ENCODE measurements around the gene MARCHF6. TPM values are rescaled to one million over a fixed set of nuclear protein-coding genes. Genes with fewer than 3 reads are reported as not detected.
A peak's percentile ranks its signal among the peaks of the same experiment; 100 is the strongest.

Gene MARCHF6, protein sequence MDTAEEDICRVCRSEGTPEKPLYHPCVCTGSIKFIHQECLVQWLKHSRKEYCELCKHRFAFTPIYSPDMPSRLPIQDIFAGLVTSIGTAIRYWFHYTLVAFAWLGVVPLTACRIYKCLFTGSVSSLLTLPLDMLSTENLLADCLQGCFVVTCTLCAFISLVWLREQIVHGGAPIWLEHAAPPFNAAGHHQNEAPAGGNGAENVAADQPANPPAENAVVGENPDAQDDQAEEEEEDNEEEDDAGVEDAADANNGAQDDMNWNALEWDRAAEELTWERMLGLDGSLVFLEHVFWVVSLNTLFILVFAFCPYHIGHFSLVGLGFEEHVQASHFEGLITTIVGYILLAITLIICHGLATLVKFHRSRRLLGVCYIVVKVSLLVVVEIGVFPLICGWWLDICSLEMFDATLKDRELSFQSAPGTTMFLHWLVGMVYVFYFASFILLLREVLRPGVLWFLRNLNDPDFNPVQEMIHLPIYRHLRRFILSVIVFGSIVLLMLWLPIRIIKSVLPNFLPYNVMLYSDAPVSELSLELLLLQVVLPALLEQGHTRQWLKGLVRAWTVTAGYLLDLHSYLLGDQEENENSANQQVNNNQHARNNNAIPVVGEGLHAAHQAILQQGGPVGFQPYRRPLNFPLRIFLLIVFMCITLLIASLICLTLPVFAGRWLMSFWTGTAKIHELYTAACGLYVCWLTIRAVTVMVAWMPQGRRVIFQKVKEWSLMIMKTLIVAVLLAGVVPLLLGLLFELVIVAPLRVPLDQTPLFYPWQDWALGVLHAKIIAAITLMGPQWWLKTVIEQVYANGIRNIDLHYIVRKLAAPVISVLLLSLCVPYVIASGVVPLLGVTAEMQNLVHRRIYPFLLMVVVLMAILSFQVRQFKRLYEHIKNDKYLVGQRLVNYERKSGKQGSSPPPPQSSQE
- 150 TPM for total RNA-seq
- long read RNA-seq, full-length matches to known transcripts, result 50 of 77 reads
- long read RNA-seq, partial matches to known transcripts, result 6 of 77 reads
- long read RNA-seq, other reads (novel, unspliced or antisense), result 21 of 77 reads

DNA sequence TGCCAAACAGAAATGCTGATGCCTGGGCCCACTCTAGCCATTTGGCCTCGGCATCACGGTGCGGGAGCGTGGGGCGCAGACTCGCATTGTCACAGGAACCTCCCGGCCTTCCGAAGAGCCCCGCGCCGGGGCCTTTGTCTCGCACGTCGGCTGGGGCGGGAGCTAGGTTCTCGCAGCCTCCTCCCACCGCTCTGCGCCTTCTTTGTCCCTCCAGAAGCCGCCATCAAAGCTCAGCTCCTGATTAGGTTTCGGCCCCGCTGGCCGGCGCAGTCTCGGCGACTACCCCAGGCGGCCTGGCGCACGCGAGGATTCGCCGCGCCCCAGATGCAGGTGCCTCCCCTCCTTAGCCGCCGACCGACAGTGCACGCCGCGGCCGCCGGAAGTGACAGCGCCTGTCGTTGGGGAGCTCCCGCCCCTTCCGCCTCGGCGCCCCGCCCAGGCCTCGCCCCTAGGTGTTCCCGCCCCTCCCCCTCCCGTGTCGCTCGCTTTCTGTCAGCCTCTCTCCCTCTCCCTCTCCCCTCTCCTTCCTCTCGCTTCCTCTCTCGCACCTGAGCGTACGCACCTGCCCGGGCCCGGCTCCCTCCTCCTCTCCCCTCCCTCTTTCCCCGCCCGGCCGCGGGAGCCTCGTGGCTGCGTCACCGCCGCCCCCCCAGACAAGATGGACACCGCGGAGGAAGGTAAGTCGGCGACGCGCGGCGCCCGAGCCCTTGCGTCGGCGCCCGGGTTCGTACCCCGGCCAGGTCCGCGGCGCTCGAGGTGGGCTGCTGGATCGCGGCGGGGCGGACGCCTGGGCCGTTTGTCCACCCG is at the start of gene MARCHF6:
Gene MARCHF6, plus strand, starts transcription at position 455 of the 807 bp plus-strand sequence. Its CDS starts 204 bp downstream, at position 659.
- peaks cover 31% of the 10 kb centered on the region for H3K4me1 ChIP-seq
- peak within 1 kb of the TSS; percentile 98 for H3K27ac ChIP-seq
- H3K36me3 ChIP-seq, result no peaks in the 10 kb centered on the region
- ATAC-seq (peak; percentile 97), DNase-seq (peak; percentile 98)
- TF ChIP-seq, protein P1, sequence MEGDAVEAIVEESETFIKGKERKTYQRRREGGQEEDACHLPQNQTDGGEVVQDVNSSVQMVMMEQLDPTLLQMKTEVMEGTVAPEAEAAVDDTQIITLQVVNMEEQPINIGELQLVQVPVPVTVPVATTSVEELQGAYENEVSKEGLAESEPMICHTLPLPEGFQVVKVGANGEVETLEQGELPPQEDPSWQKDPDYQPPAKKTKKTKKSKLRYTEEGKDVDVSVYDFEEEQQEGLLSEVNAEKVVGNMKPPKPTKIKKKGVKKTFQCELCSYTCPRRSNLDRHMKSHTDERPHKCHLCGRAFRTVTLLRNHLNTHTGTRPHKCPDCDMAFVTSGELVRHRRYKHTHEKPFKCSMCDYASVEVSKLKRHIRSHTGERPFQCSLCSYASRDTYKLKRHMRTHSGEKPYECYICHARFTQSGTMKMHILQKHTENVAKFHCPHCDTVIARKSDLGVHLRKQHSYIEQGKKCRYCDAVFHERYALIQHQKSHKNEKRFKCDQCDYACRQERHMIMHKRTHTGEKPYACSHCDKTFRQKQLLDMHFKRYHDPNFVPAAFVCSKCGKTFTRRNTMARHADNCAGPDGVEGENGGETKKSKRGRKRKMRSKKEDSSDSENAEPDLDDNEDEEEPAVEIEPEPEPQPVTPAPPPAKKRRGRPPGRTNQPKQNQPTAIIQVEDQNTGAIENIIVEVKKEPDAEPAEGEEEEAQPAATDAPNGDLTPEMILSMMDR (IDR thresholded peaks at IDR 0.05), result no peak
- no peaks in the 10 kb centered on the region for H3K27me3 ChIP-seq
- H3K4me3 ChIP-seq, result peak within 1 kb of the TSS; percentile 79
- no peaks in the 10 kb centered on the region for H3K9me3 ChIP-seq
- intact Hi-C loops (cut with DNase I), result no loop called here

DNA sequence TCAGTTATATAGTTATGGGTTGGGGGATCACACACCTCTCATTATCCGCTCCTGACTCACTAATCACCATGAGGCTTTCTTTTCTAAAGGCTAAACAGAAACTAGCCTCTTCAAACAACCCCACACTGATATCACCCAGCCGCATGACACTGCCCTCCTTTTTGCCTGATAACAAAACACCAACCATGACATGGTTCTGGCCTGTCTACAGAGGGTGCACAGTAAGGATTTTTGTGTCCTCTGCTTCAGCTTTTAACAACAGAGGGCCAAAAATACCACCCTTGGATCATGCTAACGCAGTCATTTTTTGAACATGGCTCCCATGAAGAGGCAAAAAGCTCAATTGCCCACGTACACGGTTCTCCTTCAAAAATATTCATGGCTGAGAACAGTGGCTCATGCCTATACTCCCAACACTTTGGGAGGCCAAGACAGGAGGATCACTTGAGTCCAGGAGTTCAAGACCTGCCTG is 49.8 kb upstream of the MARCHF6 start:
- Histone ChIP-seq H3K4me3 (no peak overlapping the region), H3K36me3 (no peaks in the 10 kb centered on the region), H3K27me3 (no peaks in the 10 kb centered on the region), H3K27ac (no peak overlapping the region), H3K9me3 (no peaks in the 10 kb centered on the region), H3K4me1 (peaks cover 10% of the 10 kb centered on the region)
- intact Hi-C loops (cut with DNase I), result no loop called here
- ATAC-seq (no peak), DNase-seq (no peak)
- TF ChIP-seq, protein P1 (IDR thresholded peaks at IDR 0.05), result no peak

DNA sequence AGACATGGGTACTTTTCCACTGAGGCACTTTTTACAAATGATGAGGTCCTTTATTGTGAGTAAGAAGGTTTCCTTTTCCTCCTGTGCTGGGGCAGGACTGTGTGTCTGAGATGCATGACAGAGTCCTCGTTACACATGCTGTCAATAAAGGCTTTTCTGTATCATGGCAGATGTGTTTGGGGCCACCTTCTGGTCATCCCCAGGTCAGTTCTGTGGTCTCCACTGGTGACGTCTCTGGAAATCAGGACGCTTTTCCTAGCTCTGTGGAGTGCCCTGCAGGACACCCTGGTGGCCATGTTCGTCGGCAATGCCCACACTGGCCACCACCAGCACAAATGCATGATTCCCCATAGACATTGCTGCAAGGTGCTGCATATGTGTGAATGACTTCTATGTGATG is 48.6 kb upstream of the MARCHF6 start:
- no peak overlapping the region for H3K27ac ChIP-seq
- no peaks in the 10 kb centered on the region for H3K9me3 ChIP-seq
- H3K4me1 ChIP-seq, result peaks cover 10% of the 10 kb centered on the region
- H3K27me3 ChIP-seq, result no peaks in the 10 kb centered on the region
- H3K36me3 ChIP-seq, result no peaks in the 10 kb centered on the region
- TF ChIP-seq, protein P1 (IDR thresholded peaks at IDR 0.05), result no peak
- DNase-seq (no peak), ATAC-seq (no peak)
- intact Hi-C loops (cut with DNase I), result no loop called here
- H3K4me3 ChIP-seq, result no peak overlapping the region

DNA sequence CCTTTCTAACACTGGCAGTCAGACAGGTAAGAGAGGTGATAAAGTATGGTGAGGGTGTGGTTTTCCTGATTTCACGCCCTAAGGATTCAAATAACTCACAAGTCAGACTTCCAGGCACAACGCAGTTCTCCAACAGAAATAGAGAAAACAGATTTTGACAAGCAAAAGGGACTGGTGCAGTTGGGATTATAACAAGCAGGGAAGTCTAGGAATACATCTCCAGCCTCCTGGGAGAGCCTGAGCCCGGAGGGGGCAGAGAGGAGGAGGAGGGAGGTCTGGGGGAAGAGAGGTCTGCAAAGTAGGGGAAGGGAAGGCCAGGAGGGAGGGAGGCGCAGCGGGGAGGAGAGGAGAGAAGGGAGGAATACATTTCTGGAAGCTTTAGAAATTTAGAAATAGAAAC is 47.4 kb upstream of the MARCHF6 start:
- Histone ChIP-seq H3K27me3 (no peaks in the 10 kb centered on the region), H3K4me1 (peaks cover 10% of the 10 kb centered on the region), H3K27ac (no peak overlapping the region), H3K36me3 (no peaks in the 10 kb centered on the region), H3K9me3 (no peaks in the 10 kb centered on the region), H3K4me3 (no peak overlapping the region)
- ATAC-seq (no peak), DNase-seq (no peak)
- intact Hi-C loops (cut with DNase I), result no loop called here
- TF ChIP-seq, protein P1 (IDR thresholded peaks at IDR 0.05), result no peak

DNA sequence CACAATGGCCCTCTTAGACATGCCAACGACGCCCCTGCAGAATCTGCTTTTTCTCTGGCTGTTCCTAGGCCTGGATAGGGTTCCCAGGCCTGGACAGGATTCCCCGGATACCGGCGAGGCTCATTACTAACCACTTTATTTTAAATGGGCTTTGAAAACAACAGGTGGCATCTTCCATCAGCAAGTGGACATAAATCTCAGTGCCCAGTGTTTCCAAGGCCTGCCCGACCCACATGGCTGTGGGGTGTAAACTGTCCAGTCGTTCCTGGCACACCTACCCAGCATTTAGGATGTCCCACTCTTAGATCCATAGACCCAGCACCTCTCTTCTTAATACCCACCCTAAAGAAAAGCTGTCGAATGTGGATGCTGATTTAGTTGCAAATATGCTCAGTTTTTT is 46.7 kb upstream of the MARCHF6 start:
- H3K36me3 ChIP-seq, result no peaks in the 10 kb centered on the region
- DNase-seq, result no peak
- peak overlapping the region; percentile 53 for H3K27ac ChIP-seq
- TF ChIP-seq, protein P1 (IDR thresholded peaks at IDR 0.05), result no peak
- intact Hi-C loops (cut with DNase I), result no loop called here
- H3K9me3 ChIP-seq, result no peaks in the 10 kb centered on the region
- peak overlapping the region; percentile 62 for H3K4me3 ChIP-seq
- H3K4me1 ChIP-seq, result peaks cover 10% of the 10 kb centered on the region
- ATAC-seq, result no peak
- no peaks in the 10 kb centered on the region for H3K27me3 ChIP-seq

All from upper lobe of right lung (tissue), 1 donor.